ENCODE data around the gene TERC.

GRCh38 chr3:169764312-169764881 is 463 bp downstream of the TERC start:
- TF ChIP-seq CTCF (IDR thresholded peaks at IDR 0.05) (no peak), POLR2AphosphoS5 (IDR thresholded peaks at IDR 0.05) (peak in 3 of 4 donors; percentile 13 to 64 (median 53)), POLR2A (IDR thresholded peaks at IDR 0.05) (no peak)
